Neural cell (in vitro differentiated cells): ENCODE measurements around the gene TRIM62. TPM values are rescaled to one million over a fixed set of nuclear protein-coding genes. Genes with fewer than 3 reads are reported as not detected.

ENCODE experiments used
- H2AFZ ChIP-seq: fragments of 200-600, 300-800 bp; sonication (generic), shearing (Covaris generic); 2 replicates; pipeline ENCODE4 v1.6.0; 2014; ENCODE audit warnings: low read depth, mild to moderate bottlenecking, antibody characterized with exemption, low read length, moderate library complexity
- H3F3A ChIP-seq: fragments of 200-600 bp; shearing (Covaris generic); 2 replicates; pipeline ENCODE4 v1.6.1; 2016; ENCODE audit warnings: mild to moderate bottlenecking, moderate library complexity, mixed read lengths, antibody characterized with exemption, low read length; ENCODE audit not compliant: insufficient read depth, poor library complexity, severe bottlenecking
- H3K27ac ChIP-seq: fragments of 200-600, 300-800 bp; sonication (generic), shearing (Covaris generic); 2 replicates; pipeline ENCODE4 v1.5.1; 2014; ENCODE audit warnings: mild to moderate bottlenecking, low read length, moderate library complexity
- H3K27me3 ChIP-seq: fragments of 300-800, 200-600 bp; sonication (generic), shearing (Covaris generic); 2 replicates; pipeline ENCODE4 v1.6.0; 2014; ENCODE audit warnings: mild to moderate bottlenecking, low read depth, low read length, moderate library complexity; ENCODE audit not compliant: insufficient read depth
- H3K36me3 ChIP-seq: fragments of 300-800, 200-600 bp; sonication (generic), shearing (Covaris generic); 2 replicates; pipeline ENCODE4 v1.5.1; 2014; ENCODE audit warnings: mild to moderate bottlenecking, antibody characterized with exemption, low read length, moderate library complexity; ENCODE audit not compliant: insufficient read depth
- H3K4me2 ChIP-seq: fragments of 300-800, 200-600 bp; sonication (generic), shearing (Covaris generic); 2 replicates; pipeline ENCODE4 v1.6.0; 2014; ENCODE audit warnings: mild to moderate bottlenecking, low read length
- H3K4me3 ChIP-seq: fragments of 300-800, 200-600 bp; sonication (generic), shearing (Covaris generic); 2 replicates; pipeline ENCODE4 v1.5.1; 2014; ENCODE audit warnings: mild to moderate bottlenecking, low read length, moderate library complexity
- H3K79me2 ChIP-seq: fragments of 200-600 bp; shearing (Covaris generic); replicated peaks from 2 replicates; pipeline ENCODE4 v1.6.0; 2014; ENCODE audit warnings: mild to moderate bottlenecking, low read length, moderate library complexity; ENCODE audit not compliant: insufficient read depth
- H3K9ac ChIP-seq: fragments of 300-800, 200-600 bp; sonication (generic), shearing (Covaris generic); 2 replicates; pipeline ENCODE4 v1.6.1; 2016; ENCODE audit warnings: mild to moderate bottlenecking, low read length, mixed read lengths
- H3K9me2 ChIP-seq: fragments of 200-600 bp; shearing (Covaris generic); 2 replicates; pipeline ENCODE4 v1.6.1; 2016; ENCODE audit warnings: mild to moderate bottlenecking, low read length, mixed read lengths; ENCODE audit not compliant: insufficient read depth
- H3K9me3 ChIP-seq: fragments of 200-600, 300-800 bp; sonication (generic), shearing (Covaris generic); 2 replicates; pipeline ENCODE4 v1.6.1; 2016; ENCODE audit warnings: mild to moderate bottlenecking, mixed run types, low read length, moderate library complexity, mixed read lengths
- H4K20me1 ChIP-seq: fragments of 200-600 bp; shearing (Covaris generic); 2 replicates; pipeline ENCODE4 v1.6.1; 2016; ENCODE audit warnings: mild to moderate bottlenecking, mixed run types; ENCODE audit not compliant: insufficient read depth
- CTCF ChIP-seq: fragments of 450-650 bp; IDR thresholded peaks from 2 replicates; pipeline ENCODE4 v1.5.1; 2014; ENCODE audit warnings: antibody characterized with exemption, mild to moderate bottlenecking, moderate library complexity; ENCODE audit not compliant: poor library complexity, severe bottlenecking
- EP300 ChIP-seq: fragments of 450-650 bp; conservative IDR thresholded peaks from 2 replicates; pipeline ENCODE4 v1.6.1; 2014; ENCODE audit warnings: antibody characterized with exemption, mild to moderate bottlenecking, moderate library complexity; ENCODE audit not compliant: poor library complexity, severe bottlenecking
- EZH2 ChIP-seq: fragments of 200-600, 300-800 bp; shearing (Covaris generic), sonication (generic); IDR thresholded peaks from 2 replicates; pipeline ENCODE4 v1.6.1; 2014; ENCODE audit warnings: antibody characterized with exemption, low read length, borderline replicate concordance, mild to moderate bottlenecking; ENCODE audit not compliant: insufficient read depth, poor library complexity, severe bottlenecking
- MXI1 ChIP-seq: fragments of 450-650 bp; conservative IDR thresholded peaks from 2 replicates; pipeline ENCODE4 v1.6.1; 2014; ENCODE audit warnings: antibody characterized with exemption, mild to moderate bottlenecking; ENCODE audit not compliant: poor library complexity, severe bottlenecking
- POLR2AphosphoS5 ChIP-seq: IDR thresholded peaks from 2 replicates; pipeline ENCODE4 v1.6.1; 2012
- RAD21 ChIP-seq: fragments of 450-650 bp; conservative IDR thresholded peaks from 2 replicates; pipeline ENCODE4 v1.6.1; 2014; ENCODE audit warnings: antibody characterized with exemption, mild to moderate bottlenecking, moderate library complexity
- REST ChIP-seq: IDR thresholded peaks from 2 replicates; pipeline ENCODE4 v1.6.1; 2012; ENCODE audit warnings: borderline replicate concordance
- SMC3 ChIP-seq: fragments of 450-650 bp; conservative IDR thresholded peaks from 2 replicates; pipeline ENCODE4 v1.6.1; 2014; ENCODE audit warnings: antibody characterized with exemption, mild to moderate bottlenecking, moderate library complexity; ENCODE audit not compliant: poor library complexity
- TAF1 ChIP-seq: IDR thresholded peaks from 2 replicates; pipeline ENCODE4 v1.6.1; 2012; ENCODE audit warnings: low read depth
- polyA plus RNA-seq: library from polyadenylated mRNA; depleted of rRNA; stranded (reverse); fragments of >200 nt; gene quantifications from 2 replicates; pipeline ENCODE4 v1.2.3, GENCODE V29; 2014

Gene TRIM62
- polyA plus RNA-seq, 1 donor from 2014 or later = 4.3 TPM

- H3K4me2 ChIP-seq = no peak overlapping the region
- H3K27me3 ChIP-seq = no peaks in the 10 kb centered on the region
- H2AFZ ChIP-seq = no peak overlapping the region
- TF ChIP-seq EP300 = no peak
- TF ChIP-seq SMC3 = no peak
- no peak for TF ChIP-seq CTCF
- TF ChIP-seq REST = no peak
- no peak for TF ChIP-seq POLR2AphosphoS5
- TF ChIP-seq TAF1 = no peak
- no peak for TF ChIP-seq MXI1
- no peaks in the 10 kb centered on the region for H4K20me1 ChIP-seq
- no peaks in the 10 kb centered on the region for H3K9me3 ChIP-seq
- H3K79me2 ChIP-seq = no peaks in the 10 kb centered on the region
- H3K4me3 ChIP-seq = no peak overlapping the region
- no peak overlapping the region for H3K27ac ChIP-seq
- H3K9ac ChIP-seq = no peak overlapping the region
- H3F3A ChIP-seq = no peaks in the 10 kb centered on the region
- no peaks in the 10 kb centered on the region for H3K9me2 ChIP-seq
- H3K36me3 ChIP-seq = no peaks in the 10 kb centered on the region
Measured at GRCh38 chr1:33118274-33118673, 63.6 kb downstream of the TRIM62 start.

DNA sequence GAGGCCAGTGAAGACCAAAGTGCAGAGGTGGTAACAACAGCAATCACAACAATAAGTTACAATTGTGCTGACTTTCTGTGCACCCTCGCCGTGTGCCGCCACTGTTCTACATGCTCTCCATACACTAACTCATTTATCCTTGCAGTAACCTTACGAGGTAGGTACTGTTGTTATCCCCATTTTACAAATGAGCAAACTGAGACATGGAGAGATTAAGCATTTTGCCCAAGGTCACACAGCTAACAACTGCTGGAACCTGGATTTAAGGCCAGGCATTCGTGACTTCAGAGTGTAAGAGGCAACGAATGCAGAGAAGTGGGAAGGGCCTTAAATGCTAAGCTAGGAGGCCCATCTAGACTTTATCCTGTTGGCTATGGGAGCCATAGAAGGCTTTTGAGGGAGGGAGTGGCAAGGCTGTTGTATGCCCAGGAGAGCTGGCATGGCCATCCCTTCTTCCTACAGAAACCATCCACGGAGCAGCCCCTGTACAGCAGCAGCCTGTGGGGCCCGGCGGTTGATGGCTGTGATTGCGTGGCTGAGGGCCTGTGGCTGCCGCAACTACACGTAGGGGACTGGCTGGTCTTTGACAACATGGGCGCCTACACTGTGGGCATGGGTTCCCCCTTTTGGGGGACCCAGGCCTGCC lies 64.3 kb downstream of the TRIM62 start:
- TF ChIP-seq POLR2AphosphoS5 = no peak
- no peak for TF ChIP-seq TAF1
- no peak for TF ChIP-seq RAD21
- no peak for TF ChIP-seq EP300
- no peak for TF ChIP-seq REST
- TF ChIP-seq EZH2 = no peak
- H4K20me1 ChIP-seq = no peaks in the 10 kb centered on the region
- H3K27ac ChIP-seq = no peak overlapping the region
- no peaks in the 10 kb centered on the region for H3K9me2 ChIP-seq
- H3K9me3 ChIP-seq = no peaks in the 10 kb centered on the region
- no peak overlapping the region for H2AFZ ChIP-seq
- H3K4me3 ChIP-seq = no peak overlapping the region
- no peak overlapping the region for H3K4me2 ChIP-seq
- H3K9ac ChIP-seq = no peak overlapping the region
- no peaks in the 10 kb centered on the region for H3K79me2 ChIP-seq
- no peaks in the 10 kb centered on the region for H3F3A ChIP-seq
- H3K36me3 ChIP-seq = no peaks in the 10 kb centered on the region
- H3K27me3 ChIP-seq = no peaks in the 10 kb centered on the region
